Stimulated activated CD8-positive, alpha-beta memory T cell treated with anti-CD3 and anti-CD28 coated beads, Interleukin-7, amount 100 ng/mL, for 1 hour (primary cell): ENCODE results near the gene ANKHD1.
A peak's percentile ranks its signal among the peaks of the same experiment; 100 is the strongest.

Experiments used
- DNase-seq, 2 donors: peaks; one replicate each; pipeline ENCODE4 v3.0.0-alpha.2; 2020; ENCODE audit warnings: low read depth in 2 of 2

The ANKHD1 gene

DNA sequence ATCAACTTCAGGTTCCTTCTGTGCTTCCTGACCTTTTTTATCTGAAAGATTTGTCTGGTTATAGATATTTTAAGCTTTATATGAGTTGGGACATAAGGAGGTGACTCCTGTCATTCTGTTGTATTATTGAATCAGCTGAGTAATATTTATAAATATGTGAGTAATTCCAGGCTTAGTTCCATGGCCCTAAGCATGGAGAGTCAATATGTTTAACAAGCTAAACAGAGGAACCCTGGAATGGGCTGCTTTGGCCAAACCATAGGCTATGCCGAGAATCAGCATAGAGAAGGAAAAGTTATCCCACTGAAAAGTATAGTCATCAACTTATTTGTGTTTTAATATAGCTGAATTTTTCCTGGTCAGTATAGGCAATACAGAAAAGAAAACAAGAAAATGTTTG is 138.6 kb downstream of the ANKHD1 start:
- no peak for DNase-seq

DNA sequence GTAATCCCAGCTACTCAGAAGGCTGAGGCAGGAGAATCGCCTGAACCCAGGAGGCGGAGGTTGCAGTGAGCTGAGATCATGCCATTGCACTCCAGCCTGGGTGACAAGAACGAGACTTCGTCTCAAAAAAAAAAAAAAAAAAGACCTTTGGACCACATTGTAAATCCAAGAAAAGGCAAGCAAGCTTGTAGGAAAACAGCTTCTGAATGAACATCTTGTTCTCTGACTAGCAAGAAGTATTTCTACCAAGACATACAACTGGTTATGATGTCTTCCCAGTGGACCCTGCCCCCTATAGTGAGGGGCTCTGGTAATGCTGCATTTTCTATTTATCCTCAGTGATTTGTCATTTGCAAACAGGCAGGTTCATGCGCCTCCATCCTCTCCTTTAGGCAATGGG is 141.3 kb downstream of the ANKHD1 start:
- DNase-seq: no peak

DNA sequence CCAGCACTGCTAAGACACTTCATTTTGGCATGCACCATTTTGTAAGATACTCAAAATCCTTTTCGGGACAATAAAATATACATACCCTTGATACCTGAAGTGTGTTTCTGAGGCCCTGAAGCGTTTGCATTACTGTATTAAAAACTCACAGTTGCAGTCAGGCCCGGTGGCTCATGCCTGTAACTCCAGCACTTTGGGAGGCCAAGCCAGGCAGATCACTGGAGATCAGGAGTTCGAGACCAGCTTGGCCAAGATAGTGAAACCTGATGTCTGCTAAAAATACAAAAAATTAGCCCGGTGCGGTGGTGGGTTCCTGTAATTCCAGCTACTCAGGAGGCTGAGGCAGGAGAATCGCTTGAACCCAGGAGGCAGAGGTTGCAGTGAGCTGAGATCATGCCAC is 143.4 kb downstream of the ANKHD1 start:
- DNase-seq: no peak

DNA sequence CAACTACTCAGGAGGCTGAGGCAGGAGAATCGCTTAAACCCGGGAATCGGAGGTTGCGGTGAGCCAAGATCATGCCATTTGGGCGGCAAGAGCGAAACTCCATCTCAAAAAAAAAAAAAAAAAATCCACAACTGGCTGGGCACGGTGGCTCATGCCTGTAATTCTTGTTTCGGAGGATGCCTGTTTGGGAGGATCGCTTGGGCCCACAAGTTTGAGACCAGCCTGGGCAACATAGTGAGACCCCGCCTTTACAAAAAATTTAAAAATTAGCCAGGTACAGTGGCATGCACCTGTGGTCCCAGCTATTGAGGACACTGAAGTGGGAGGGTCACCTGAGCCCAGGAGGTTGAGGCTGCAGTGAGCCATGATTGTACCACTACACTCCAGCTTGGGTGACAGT is 144.0 kb downstream of the ANKHD1 start:
- DNase-seq: no peak

DNA sequence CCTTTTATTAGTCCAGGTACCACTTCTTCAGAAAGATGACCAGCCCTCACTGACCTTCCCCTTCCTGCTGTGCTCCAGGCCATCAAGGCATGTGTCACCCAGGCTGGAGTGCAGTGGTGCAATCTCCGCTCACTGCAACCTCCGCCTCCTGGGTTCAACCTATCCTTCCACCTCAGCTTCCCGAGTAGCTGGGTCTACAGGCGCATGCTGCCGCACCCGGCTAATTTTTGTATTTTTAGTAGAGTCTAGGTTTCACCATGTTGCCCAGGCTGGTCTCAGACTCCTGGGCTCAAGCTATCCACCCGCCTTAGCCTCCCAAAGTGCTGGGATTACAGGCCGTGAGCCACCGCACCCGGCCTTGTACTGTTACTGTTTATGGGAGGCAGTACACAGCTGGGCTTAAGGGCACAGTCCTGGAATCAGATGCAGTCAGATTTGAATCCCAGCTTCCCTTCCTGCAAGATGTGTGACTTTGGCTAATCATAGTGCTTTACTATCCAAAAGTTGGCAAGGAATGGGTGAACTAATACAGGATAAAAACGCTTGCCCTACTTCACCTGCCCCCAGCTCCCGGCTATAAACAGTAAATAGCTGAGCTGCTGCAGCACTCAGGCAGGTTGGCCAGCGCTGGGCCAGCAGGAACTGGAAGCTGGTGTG is 145.3 kb downstream of the ANKHD1 start:
- no peak for DNase-seq

DNA sequence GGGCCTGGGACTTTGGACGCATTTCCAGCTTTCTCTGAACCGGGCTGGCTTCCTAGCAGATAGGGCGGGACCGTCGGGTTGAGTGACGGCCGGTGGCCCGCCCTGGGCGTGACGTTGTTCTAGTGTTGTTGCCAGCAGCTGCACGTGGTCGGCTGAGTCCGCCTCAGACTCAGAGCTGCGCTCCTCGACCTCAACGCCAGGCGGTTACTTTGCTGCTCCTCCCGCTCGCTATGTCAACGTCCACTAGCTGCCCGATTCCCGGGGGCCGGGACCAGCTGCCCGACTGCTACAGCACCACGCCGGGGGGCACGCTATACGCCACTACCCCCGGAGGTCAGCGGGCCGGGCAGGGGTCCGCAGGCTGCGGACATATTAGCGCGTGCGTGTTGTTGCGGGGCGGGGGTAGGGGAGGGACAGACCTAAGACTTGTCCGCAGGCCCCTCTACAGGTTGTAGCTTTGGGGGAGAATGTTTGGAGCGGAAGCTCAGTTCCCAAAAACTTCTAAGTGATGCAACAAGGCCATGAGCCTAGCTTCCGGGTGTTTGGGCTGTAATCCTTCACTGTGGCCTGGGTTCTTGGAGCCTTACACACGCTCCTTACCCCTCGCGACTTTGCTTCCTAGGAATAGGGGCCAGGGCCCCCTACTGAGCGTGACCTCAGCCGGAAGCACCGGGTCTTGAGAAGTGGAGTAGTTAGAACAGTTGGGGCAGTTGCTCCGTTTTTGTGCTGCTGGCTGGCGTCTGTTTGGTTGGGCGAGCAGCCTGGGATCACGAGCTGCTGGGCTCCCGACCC is 146.1 kb downstream of the ANKHD1 start, which contains the start of gene EIF4EBP3:
Gene EIF4EBP3 (plus strand): TSS at position 155 of the 792 bp plus-strand sequence. CDS start 76 bp downstream, at position 231.
- DNase-seq: peak; percentile 65 to 68

DNA sequence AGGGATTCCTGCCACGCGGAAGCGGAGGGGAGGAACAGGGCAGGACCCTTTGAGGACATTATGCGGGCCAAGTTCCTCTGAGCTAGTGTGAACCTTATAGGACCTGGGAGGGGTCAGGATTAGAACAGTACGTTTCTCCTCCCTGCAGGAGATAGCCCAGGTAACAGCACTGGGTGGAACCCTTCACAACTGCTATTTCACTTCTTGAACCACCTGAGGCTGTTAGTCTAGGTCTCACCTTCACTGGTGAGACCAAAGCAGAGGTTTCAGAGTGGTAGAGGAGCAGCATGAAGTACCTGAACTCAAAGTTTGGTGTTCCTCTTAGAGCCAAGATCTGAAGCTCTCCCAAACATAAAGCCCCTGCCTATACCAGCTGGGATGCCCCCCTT is 146.7 kb downstream of the ANKHD1 start:
- DNase-seq: no peak

DNA sequence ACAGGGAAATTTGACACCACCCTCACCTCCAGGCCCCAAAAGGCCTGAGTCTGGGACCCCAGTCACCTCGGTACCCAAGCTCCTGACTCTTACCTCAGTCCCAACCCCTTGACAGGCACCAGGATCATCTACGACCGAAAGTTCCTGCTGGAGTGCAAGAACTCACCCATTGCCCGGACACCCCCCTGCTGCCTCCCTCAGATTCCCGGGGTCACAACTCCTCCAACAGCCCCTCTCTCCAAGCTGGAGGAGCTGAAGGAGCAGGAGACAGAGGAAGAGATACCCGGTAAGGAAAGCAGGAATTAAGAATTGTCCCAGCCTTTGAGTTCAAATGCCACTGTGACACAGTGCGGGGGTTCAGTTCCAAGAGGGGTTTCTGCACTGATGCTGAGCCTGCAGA is 147.2 kb downstream of the ANKHD1 start:
- DNase-seq: no peak

DNA sequence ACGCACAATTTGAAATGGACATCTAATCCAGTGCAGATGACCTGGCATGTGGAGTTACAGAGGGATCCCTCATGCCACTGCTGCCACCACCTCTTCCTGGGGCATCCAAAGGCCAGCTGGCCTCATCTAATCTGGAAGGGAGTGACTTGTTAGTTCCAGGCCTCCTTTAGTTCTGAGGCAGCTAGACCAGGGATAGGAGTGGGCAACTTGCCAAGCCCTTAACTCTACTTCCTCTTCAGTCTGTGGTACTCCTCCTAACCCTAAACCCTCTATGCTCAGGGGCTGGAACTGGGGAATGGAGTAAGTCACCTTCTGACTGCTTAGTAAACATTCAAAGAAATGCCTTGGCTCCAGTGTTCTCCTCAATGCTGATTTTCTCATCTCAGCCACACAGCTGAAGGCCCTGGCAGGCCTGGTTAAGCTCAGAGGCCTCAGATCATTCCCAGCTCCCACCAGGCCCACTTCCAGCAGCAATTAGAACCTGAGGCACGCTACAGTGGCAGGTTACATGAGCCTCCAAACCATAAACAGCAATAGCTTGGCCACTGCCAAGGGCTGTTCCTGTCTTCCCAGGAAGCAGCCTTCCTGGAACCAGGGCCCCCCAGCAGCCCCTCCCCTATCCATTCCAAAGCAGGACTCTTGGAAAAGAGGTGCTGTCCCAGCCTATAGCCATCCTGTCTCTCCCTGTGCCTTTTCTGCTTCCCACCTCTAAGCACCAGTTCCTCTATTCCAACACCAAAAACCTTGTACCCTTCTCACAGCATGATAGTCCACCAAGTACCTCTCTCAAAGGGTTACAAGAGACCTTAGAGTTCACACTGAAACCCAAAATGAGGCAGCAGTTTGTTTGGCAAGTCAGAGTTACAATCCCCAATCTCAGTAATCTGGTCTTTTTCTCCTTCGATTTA is 147.9 kb downstream of the ANKHD1 start:
- no peak for DNase-seq

DNA sequence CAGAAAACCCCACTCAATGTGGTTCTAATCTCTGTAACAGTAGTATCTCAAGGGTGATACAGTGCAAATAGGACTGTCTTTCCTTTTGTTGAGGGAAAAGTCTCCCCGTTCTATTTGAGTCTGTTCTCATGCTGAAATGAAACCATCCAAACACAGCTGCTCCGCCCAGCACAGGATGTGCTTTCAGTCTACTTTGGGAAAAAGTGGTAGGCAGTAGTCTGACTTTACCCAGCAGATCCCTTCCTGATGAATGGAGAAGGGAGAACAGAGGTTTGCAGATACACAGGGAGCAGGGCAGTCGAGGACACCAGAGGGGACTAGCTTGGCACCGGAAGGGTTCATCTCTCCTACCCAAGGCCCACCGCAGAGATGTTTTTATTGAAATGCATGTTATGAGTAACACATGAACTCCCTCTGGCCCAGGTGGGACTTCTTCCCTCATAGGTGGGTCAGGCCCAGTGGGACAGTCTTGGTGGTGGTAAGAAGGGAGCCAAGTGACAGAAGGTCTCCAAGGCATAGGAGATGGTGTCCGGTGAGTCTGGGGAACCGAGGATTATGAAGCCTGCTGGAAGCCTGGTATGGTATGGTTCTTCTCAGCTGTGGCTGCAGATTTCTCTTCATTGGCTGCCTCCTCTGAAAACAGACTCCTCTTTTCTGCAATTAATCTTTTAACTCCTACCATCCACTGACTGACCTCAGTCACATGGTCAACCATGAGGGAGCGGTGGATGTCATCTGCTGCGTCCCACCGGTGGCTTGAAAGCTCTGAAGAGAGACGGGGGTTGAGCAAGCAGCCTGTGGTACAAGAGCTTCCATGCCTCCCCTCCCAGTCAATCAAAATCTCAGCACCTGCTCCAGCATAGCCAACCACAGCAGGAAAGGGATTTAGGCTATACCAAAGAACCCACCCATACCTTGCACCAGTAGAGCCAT is 148.8 kb downstream of the ANKHD1 start:
- no peak for DNase-seq

DNA sequence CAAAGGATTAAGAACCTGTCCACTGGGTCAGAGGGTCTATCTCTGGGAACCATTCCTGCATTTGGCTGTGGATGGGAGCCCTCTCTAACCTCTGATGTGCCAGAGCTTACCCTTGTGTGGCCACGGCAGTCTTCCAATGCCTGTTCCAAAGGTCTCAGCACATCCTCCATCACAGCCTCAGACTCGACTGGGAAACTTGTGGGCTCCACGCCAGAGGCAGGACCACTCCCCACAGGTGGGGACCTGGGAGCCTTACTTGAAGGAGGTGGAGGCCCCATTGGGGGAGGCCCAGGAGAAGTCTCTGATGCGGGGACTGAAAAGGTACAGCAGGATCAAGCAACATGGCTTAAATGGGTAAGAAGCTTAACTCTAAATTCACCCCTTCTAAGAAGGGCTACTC is 150.2 kb downstream of the ANKHD1 start:
- no peak for DNase-seq

DNA sequence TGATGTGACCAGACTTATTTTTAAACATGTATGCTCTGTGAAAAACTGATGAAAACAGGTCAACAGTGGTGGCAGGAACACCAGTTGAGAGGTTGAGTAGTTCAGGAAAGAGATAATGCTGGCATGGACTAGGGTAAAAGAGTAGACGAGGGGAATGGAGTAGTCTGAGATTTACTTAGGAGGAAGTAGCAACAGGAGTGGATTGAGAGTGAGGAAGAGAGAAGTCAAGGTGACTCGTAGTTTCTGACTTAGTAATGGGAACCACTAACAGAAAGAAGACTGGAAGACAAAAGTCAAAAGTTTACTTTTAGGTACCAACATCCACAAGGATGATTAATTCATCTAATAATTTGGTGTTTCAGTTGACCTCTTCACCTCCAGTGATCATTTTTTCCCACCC is 152.0 kb downstream of the ANKHD1 start:
- no peak for DNase-seq

DNA sequence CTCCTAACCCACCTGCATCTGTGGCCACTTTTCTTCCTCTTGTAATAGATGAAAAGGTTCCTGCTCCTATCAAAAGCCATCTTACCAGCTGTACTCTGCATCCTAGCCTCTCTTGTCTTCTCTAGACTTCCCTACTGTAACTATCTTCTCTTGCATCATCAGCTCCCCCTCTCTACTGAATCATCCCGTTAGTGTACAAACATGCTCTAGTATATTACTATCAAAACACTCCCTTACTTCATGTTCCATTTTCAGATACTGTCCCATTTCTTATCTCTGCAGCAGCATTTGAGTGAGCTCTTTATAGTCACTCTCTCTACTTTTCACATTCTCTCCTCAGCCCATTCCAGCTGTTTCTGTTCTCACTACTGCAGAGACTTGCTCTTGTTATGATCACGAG is 152.8 kb downstream of the ANKHD1 start:
- no peak for DNase-seq

DNA sequence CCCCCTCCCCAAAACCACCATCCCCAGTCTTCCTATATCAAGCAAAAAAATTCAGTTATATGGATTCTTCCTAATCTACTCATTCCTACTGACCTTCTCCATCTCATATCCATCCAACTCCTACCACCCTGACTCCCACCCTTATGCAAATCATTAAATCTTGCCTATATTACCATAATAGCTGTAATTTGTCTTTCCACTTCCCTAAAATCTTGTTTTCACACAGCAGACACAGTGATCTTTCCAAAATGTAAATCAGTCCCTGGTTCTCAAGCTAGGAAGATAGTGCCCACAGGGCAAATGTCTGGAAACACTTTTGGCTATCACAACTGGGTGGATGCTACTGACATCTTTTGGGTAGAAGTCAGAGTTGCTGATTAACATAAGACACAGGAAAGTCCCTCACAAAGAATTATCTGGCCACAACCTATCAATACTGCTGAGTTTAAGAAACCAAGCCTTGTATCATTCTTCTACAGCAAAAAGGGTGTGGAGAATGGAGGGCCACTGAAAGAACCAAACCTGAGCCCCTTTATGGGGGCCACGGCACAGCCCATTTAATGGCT is 154.2 kb downstream of the ANKHD1 start:
- no peak for DNase-seq

DNA sequence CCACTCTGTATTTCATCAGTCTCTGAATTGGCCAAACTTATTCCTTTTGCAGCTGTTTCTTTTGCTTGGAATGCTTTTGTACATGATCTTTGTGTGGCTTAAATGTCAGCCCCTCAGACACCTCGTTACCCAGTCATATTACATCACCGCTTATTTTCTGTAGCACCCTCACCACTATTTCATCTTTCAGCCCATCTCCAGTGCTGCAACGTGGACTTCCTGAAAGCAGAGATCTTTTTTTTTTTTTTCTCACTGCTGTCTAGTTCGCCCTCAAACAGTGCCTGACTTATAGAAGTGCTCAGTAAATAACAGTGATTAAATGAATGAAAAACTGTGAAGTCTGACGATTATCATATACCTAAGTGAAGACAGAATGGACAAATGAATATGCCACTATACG is 154.8 kb downstream of the ANKHD1 start:
- no peak for DNase-seq

DNA sequence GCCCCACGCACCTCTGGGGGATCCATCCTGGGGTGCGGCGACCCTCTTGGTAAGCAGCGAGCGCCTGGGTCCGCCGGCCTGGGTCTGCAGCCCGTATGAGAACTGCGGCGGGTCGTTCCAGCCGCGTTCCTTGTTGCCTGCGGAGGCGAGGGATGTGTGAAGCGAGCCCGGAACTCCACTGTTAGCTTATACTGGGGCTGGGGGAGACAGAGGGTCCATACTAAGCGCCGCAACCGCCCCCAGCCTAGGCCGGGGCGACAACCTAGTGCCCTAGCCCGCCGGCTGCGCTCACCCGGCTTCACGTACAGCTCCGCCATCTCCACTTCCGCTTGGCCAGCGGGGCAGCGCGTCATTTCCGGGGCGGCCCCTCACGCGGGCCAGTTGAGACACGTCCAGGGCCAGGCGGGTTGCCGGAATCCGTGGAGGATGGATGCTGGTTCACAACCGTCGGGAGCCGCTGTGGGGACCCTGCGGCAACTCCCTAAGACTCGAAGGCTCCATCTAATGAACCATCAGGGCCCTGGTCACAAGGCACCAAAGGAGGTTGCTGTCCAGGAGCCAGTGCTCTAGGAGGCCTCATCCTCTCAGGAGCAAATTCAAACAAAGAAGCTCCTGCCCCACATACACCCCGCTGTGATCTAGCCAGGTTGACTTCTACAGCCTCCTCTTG is 155.6 kb downstream of the ANKHD1 start, which contains the start of gene SRA1:
Gene SRA1 (minus strand): TSS at position 338 of the 670 bp plus-strand sequence. CDS start 21 bp downstream, at position 317.
- peak; percentile 68 to 71 for DNase-seq

DNA sequence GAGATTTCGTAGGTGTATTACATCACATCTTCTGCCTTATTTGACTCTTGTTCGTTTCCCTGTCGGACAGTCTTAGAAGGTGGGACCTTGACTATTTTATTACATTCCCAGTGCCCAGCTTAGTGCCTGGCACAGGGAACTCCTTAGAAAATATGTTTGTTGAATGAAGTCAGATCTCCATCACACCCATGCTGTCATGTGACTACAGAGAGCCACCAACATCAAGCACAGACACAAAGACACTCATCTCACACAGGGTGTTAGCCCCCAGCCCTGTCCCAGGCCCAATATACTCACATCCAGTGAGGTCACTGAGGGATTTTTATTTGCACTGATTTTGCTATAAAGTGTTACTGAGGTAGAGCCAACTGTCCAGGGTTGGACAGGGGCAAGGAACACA is 156.3 kb downstream of the ANKHD1 start:
- DNase-seq: no peak

DNA sequence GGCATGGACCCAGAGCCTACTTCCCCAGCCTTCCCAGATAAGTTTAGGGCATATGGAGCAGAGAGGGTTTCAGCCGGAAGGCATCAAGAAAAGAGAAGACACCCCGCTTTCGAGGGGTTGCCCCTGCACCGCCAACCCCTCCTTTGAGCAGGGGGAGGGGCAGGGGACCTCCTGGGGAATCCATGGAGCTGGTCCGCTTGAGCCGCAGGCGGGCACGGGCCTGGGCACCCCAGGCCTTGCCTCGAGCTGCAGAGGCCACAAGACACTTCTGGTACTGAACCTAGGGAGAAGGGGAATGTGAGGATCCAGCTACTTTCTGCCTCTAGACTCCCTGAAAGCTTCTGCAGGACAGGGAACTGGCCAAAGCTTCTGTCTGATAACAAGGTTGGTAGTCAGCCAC is 156.9 kb downstream of the ANKHD1 start:
- no peak for DNase-seq

DNA sequence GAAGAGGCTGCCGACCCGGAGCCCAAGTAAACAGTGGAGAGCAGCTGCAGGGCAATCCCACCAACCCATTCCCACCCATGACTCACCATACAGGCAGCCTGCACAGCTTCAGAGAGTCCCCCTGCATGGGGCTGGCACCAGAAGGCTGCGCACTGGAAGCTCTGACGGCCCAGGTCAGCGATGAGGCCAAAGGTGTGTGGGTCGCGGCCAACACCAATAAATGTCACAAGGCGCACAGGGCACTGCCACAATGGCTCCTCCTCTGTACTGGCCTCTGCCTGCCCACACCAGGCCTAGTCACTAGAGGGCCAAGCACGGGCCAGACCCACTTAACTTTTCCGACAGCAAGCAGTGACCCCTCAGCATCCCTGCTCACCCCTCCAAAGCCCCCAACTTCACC is 158.6 kb downstream of the ANKHD1 start:
- no peak for DNase-seq
